Iris pigment epithelial cell (primary cell): ENCODE data around the gene MALSU1.
"Not testable (repeated sequence)": the region's sequence is repeated elsewhere in the genome, so short reads cannot be mapped to it uniquely, and the experiment has no call there.

ENCODE experiments used
- DNase-seq: peaks from one replicate; pipeline ENCODE4 v3.0.0-alpha.2; 2011; ENCODE audit warnings: low read depth

The MALSU1 gene

DNA sequence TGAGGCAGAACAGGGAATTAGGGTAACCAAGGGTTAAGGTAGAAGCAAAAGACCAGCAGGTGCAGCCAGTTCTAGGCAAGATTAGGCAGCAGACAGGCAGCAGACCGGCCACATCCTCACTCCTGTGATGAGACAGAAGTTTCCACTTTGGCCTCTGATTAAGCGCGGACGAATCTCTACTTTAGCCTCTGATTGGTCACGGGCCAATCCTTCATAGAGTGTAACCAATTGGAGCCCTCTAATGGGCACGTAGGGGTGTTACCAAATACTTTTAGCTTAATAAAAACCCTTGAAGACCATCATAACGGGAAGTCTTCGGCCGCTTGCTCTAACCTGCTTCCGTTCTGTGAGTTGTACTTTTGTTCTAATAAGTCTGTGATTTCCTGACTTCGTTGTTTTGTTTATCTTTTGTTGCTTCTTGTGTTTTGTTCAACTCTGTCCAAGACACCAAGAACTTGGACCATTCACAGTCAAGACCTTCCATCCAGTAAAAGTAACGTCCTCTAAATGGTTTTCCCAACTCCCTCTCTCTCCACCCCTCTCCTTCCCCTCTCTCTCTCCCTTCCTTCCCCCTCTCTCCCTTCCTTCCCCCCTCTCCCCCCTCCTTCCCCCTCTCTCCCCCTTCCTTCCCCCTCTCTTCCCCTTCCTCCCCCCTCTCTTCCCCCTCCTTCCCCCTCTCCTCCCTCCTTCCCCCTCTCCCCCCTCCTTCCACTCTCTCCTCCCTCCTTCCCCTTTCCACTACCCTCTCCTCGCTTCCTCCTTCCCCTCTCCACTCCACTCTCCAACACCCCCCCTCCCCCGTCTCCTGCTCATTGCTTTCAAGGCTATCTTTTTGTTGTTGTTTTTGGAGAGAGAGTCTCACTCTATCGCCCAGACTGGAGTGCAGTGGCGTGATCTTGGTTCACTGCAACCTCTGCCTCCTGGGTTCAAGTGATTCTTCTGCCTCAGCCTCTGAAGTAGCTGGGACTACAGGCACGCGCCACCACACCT is 13.2 kb upstream of the MALSU1 start:
- no peak for DNase-seq

DNA sequence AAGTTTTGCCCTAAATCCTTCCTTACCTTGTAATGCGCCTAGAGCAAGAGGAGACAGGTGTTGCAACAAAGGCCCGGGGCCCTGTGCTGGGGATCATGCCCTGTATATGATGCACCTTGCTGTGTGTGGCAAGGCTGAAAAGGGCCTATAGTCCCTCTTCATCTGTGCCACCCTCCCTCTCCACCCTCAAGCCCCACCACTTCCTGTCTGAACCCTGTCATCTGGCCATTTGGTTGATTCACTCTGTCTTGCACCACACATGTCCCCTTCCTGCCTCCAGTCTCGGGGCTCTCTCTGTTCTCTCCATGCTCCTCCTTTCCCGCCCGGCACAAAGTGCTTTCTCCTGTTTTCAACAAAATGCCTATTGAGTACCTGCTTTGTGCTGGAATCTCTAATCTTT is 11.5 kb upstream of the MALSU1 start:
- no peak for DNase-seq

DNA sequence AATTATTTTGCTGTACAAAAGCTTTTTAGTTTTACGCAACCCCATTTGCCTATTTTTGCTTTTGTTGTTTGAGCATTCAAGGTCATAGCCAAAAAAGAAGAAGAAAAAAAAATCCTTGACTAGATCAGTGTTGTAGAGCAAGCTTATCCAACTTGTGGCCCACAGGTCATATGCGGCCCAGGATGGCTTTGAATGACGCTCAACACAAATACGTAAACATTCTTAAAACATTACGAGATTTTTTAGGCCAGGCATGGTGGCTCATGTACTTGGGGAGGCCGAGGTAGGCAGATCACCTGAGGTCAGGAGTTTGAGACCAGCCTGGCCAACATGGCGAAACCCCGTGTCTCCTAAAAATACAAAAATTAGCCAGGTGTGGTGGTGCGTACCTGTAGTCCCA is 8.1 kb upstream of the MALSU1 start:
- DNase-seq, result no peak

DNA sequence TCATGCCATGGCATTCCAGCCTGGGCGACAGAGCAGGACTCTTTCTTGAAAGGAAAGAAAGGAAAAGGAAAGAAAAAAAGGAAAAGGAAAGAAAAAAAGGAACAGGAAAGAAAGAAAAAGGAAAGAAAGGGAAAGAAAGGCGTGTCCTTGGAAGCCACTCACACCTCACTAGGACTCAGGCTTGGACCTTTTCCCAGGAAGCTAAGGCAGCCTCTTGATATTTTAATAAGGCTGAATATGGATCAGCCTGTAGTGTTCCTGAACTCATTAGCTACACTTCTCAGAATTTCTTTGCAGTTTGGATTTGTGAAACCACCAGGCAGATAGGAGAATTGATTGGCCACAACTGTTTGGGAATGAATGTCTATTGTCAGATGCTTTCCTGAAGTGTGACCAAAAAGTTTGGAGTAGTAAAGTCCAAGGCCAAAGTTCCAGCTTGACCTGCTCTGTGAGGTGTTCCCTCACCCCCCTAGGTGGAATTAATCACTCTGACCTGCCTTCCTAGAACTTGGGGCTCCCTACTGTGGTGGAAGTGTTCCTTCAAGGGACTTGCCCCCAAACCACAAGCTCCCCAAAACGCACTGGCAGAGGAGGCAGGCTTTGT is 7.1 kb upstream of the MALSU1 start:
- DNase-seq, result no peak

DNA sequence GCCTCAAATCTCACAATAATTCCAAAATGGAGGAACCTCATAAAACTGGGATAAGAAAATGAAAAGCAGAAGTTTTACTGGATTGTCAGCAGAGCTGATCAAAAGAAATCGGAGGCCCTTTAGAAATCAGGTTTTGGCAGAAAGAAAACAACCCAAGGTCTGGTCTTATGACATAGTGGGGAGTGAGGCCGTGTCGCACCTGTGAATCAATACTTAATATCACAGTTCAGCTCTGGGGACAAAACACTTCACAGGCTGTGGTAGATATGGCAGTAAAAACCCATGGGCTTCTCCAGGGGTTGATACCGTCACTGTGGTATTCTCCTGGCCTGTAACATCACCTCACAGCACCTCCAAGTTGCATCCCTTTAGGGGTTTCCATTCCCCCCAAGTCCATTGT is 6.5 kb upstream of the MALSU1 start:
- no peak for DNase-seq

DNA sequence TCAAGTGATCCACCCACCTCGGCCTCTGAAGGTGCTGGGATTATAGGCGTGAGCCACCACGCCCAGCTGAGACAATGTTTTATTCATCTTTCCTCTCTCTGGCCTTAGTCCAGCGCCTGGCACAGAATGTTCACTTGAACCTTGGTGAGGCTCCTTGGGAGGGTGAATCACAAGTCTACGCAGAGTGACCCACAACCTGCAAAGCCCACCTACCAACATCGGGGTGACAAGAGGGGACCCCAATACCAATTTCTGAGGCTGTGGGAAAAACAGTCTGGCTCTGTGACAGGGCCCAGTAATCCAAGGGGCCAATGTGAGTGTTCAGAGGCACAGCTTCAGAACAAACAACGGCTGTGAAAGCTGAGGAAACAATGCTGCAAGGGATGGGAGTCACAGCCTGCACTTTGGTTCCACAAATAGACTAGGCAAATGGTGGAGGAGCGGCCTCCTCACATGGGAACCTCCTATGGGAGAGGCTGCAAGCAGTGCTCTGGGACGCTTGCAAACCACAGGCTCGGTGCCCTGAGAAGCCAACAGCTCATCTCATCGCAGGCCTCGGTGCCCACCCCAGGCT is 5.6 kb upstream of the MALSU1 start:
- DNase-seq, result no peak

DNA sequence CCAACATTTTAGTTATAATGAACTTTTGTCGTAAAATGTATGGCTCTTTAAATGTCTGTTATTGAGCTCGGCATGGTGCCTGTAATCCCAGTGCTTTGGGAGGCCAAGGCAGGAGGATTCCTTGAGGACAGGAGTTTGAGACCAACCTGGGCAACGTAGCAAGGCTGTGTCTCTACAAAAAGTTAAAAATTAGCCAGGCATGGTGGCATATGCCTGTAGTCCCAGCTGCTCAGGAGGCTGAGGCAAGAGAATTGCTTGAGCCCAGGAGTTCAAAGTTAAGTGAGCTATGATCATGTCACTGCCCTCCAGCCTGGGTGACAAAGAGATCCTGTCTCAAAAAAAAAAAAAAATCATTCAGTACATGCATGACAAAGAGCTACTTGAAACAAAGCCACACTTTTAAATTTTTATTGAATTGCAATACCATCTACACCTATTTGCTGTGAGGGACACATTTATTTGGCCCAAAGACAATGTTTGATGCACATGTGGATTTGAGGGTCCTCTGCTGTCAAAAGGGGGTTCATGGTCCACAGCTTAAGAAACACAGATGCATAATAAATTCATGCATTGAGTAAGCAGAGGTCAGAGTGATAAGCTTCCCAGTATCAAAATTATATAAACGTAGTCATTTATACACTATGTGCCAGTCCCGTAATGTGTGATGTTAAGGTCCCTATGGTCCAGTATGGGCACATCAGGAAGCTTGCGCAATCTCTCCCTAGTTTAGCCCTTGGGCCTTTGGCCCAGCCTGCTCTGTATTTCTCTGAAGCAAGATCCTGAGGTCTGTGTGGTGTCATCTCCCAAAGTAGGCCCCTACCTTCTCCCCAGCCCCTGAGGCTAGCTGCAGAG is 4.4 kb upstream of the MALSU1 start:
- DNase-seq, result no peak

GRCh38 chr7:23295401-23295697 is 3.8 kb upstream of the MALSU1 start:
- DNase-seq, result no peak

- peak; percentile 80 for DNase-seq
These were observed 828 bp upstream of the MALSU1 start for GRCh38 chr7:23298141-23298881.

GRCh38 chr7:23299770-23300300 is 696 bp downstream of the MALSU1 start:
- peak; percentile 65 for DNase-seq

DNA sequence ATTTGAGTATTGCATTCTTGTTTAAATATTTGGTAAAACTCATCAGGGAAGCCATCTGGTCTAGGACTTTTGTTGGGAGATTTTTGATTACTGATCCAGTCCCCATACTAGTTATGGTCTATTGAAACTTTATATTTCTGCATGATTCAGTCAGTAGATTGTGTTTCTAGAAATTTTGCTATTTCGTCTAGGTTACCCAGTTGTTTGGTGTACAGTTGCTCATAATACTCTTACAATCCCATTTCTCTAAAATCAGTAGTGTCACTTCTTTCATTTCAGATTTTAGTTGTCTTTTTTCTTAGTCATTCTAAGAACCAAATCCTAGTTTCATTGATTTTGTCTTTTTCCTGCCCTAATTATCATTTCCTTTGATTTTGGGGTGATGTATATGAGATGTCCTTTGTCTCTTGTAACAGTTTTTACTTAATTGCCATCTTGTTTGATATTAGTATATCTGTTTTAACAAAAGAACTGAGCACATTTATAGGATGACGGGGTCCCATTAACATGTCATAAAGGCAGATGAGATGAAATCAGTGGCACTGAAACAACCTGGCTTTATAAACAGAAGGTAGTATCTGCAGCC is 7.9 kb downstream of the MALSU1 start:
- DNase-seq, result no peak

- DNase-seq, result no peak
These were observed 9.6 kb downstream of the MALSU1 start for GRCh38 chr7:23308754-23309153.

GRCh38 chr7:23312141-23312540 is 13.0 kb downstream of the MALSU1 start:
- not testable (repeated sequence) for DNase-seq

DNA sequence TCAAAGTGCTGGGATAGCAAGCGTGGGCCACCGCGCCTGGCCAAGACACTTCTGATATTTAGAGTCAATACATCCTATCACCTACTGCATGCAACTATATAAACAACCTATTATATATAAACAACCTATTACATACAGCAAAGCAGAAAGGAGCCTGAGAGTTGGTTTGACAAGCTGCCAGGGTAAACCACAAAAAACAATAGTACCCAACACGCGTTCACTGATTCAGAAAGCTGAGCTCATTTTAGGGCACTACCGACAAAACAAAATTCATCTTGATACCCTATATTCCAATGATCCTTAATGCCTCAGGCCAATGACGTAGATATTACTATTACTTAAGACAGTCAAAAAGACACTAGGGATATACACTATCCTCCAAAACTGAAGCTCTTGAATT is 16.2 kb downstream of the MALSU1 start:
- DNase-seq, result peak; percentile 49

DNA sequence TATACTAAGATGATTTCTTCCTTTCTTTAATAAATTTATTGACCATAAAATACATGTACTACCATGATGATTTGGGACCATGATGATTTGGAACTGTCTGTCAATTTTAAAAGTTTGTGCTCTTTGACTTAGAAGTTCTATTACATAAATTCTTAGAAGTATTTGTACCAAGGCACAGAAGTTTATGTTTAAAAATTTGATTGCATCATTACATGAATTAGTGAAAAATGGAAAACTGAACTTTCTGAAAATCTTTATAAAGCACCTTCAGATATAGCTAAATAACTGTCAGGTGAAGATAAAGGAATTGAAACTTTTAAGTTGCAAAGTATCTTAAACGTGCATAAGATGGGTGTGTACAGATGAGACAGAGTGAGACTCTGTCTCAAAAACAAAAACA is 32.0 kb downstream of the MALSU1 start:
- no peak for DNase-seq

- no peak for DNase-seq
These were observed 33.1 kb downstream of the MALSU1 start for GRCh38 chr7:23332193-23332592.

- DNase-seq, result peak; percentile 70
These were observed 33.9 kb downstream of the MALSU1 start for GRCh38 chr7:23332910-23333612.

- peak; percentile 98 for DNase-seq
These were observed 34.6 kb downstream of the MALSU1 start for GRCh38 chr7:23333671-23334246.

GRCh38 chr7:23334482-23335056 is 35.4 kb downstream of the MALSU1 start:
- DNase-seq, result peak; percentile 97

- no peak for DNase-seq
These were observed 36.0 kb downstream of the MALSU1 start for GRCh38 chr7:23335136-23335535.
